Right cardiac atrium (tissue), 5 donors: ENCODE measurements around the gene ZAR1L. TPM values are rescaled to one million over a fixed set of nuclear protein-coding genes. Genes with fewer than 3 reads are reported as not detected.

Experiments used
- ATAC-seq, 2 donors: fragments of 200-7000 bp; cut with Tn5 transposase; one replicate each; pipeline versions ENCODE4 v1.8.0 to v1.9.1; 2020; ENCODE audit warnings: moderate library complexity in 2 of 2, mild to moderate bottlenecking in 1 of 2
- DNase-seq, 3 donors: peaks; one replicate each; pipeline ENCODE4 v3.0.0-alpha.2; 2020
- H3K27ac ChIP-seq: one replicate; pipeline ENCODE4 v1.5.1; 2013; ENCODE audit warnings: mild to moderate bottlenecking, low read length, control low read depth, moderate library complexity
- H3K27me3 ChIP-seq: one replicate; pipeline ENCODE4 v1.6.1; 2013; ENCODE audit not compliant: control insufficient read depth, insufficient read depth
- H3K4me1 ChIP-seq: one replicate; pipeline ENCODE4 v1.6.1; 2013; ENCODE audit warnings: low read length; ENCODE audit not compliant: control insufficient read depth, insufficient read depth
- H3K4me3 ChIP-seq: one replicate; pipeline ENCODE4 v1.5.1; 2013; ENCODE audit warnings: low read length, control low read depth
- H3K9me3 ChIP-seq: one replicate; pipeline ENCODE4 v1.6.1; 2013; ENCODE audit warnings: low read length; ENCODE audit not compliant: control insufficient read depth
- WGBS: extraction: QIAGEN DNeasy Blood & Tissue Kit; methylation state at CpG from one replicate; pipeline ENCODE4 v1.1.7; 2013; 5-methylcytosine and 5-hydroxymethylcytosine counted together
- intact Hi-C, 4 donors: fragments of 100-400 bp; cut with DNase I; formaldehyde crosslinking; loops; one replicate each; pipeline versions ENCODE4 v1.11.0 to v1.14.0; 2022 to 2023
- polyA plus RNA-seq: library from polyadenylated mRNA; stranded (reverse); fragments of 200-250 nt; gene quantifications from one replicate; pipeline ENCODE4 v1.2.3, GENCODE V29; 2013
- total RNA-seq, 4 donors: library from RNA; stranded (reverse); fragmentation: NEBNext Ultra II Directional; extraction: Animal tissue kit (Norgen Biotek cat#: 25700); gene quantifications; one replicate each; pipeline ENCODE4 v1.2.1, GENCODE V29; 2021
- donor health status: healthy with polysubstance abuse.
- donor health status: DM: no; HTN: yes; CAD: no.
- donor health status: DM: no; HTN: no; CAD: no.
- donor health status: DM: no; HTN: yes; CAD: no; lungs with severe emphysema.
- donor health status: DM: yes; HTN: yes; CAD: no.

Gene ZAR1L
- total and polyA plus RNA-seq, 5 donors = not detected

- ATAC-seq (no peak), DNase-seq (no peak)
- H3K4me1 ChIP-seq = peaks cover 4% of the 10 kb centered on the region
- H3K9me3 ChIP-seq = no peaks in the 10 kb centered on the region
- WGBS = 81% methylated on average over 2 of the region's 2 CpGs
- intact Hi-C loops = loop anchor here in 3 of 4 donors (10.0 kb wide), 3 partner anchors 303 to 493 kb away; no protein-coding TSS in a partner anchor
- no peak overlapping the region for H3K27ac ChIP-seq
- H3K27me3 ChIP-seq = no peaks in the 10 kb centered on the region
- no peak overlapping the region for H3K4me3 ChIP-seq
These were observed 2.7 kb upstream of the ZAR1L start for GRCh38 chr13:32317716-32318465.

- Histone ChIP-seq H3K27me3 (no peaks in the 10 kb centered on the region), H3K4me1 (peaks cover 4% of the 10 kb centered on the region), H3K27ac (no peak overlapping the region), H3K9me3 (no peaks in the 10 kb centered on the region), H3K4me3 (peak overlapping the region; percentile 90)
- no peak for ATAC-seq
- no peak for DNase-seq
- intact Hi-C loops = loop anchor here in 3 of 4 donors (10.0 kb wide), 3 partner anchors 302 to 492 kb away; no protein-coding TSS in a partner anchor
- 62% methylated on average over 6 of the region's 6 CpGs for WGBS
These were observed 1.3 kb upstream of the ZAR1L start for GRCh38 chr13:32316501-32316900.

GRCh38 chr13:32316028-32316339, 821 bp upstream of the ZAR1L start:
- Histone ChIP-seq H3K27ac (peak overlapping the region; percentile 56), H3K9me3 (no peaks in the 10 kb centered on the region), H3K4me1 (peaks cover 4% of the 10 kb centered on the region), H3K4me3 (peak overlapping the region; percentile 90), H3K27me3 (no peaks in the 10 kb centered on the region)
- DNase-seq (no peak), ATAC-seq (no peak)
- WGBS = under 1% methylated on average over 13 of the region's 13 CpGs
- intact Hi-C loops = loop anchor here in 3 of 4 donors (10.0 kb wide), 3 partner anchors 301 to 491 kb away; no protein-coding TSS in a partner anchor

- Histone ChIP-seq H3K9me3 (no peaks in the 10 kb centered on the region), H3K4me1 (peaks cover 7% of the 10 kb centered on the region), H3K4me3 (peak overlapping the region; percentile 90), H3K27me3 (no peaks in the 10 kb centered on the region), H3K27ac (peak overlapping the region; percentile 95)
- intact Hi-C loops = loop anchor here (5.0 to 10.0 kb wide), 8 partner anchors 62 to 490 kb away; no protein-coding TSS in a partner anchor
- DNase-seq (peak; percentile 49 to 85 (median 76)), ATAC-seq (peak; percentile 44 to 66)
- WGBS = 68% methylated on average over 32 of the region's 32 CpGs
These were observed 609 bp downstream of the ZAR1L start for GRCh38 chr13:32314271-32315237.

GRCh38 chr13:32311188-32311897, 3.8 kb downstream of the ZAR1L start:
- intact Hi-C loops = loop anchor here (5.0 to 10.0 kb wide), 8 partner anchors 59 to 487 kb away; no protein-coding TSS in a partner anchor
- 91% methylated on average over 36 of the region's 36 CpGs for WGBS
- Histone ChIP-seq H3K4me1 (peaks cover 7% of the 10 kb centered on the region), H3K27me3 (no peaks in the 10 kb centered on the region), H3K9me3 (no peaks in the 10 kb centered on the region), H3K4me3 (no peak overlapping the region), H3K27ac (no peak overlapping the region)
- peak in 2 of 3 donors; percentile 44 to 58 for DNase-seq
- ATAC-seq = no peak

GRCh38 chr13:32310134-32310706, 4.9 kb downstream of the ZAR1L start:
- Histone ChIP-seq H3K27me3 (no peaks in the 10 kb centered on the region), H3K4me3 (peak overlapping the region; percentile 62), H3K4me1 (peaks cover 7% of the 10 kb centered on the region), H3K27ac (peak overlapping the region; percentile 26), H3K9me3 (no peaks in the 10 kb centered on the region)
- no peak for DNase-seq
- peak; percentile 72 to 75 for ATAC-seq
- WGBS = 37% methylated on average over 12 of the region's 12 CpGs
- intact Hi-C loops = loop anchor here (5.0 to 10.0 kb wide), 8 partner anchors 58 to 485 kb away; no protein-coding TSS in a partner anchor

DNA sequence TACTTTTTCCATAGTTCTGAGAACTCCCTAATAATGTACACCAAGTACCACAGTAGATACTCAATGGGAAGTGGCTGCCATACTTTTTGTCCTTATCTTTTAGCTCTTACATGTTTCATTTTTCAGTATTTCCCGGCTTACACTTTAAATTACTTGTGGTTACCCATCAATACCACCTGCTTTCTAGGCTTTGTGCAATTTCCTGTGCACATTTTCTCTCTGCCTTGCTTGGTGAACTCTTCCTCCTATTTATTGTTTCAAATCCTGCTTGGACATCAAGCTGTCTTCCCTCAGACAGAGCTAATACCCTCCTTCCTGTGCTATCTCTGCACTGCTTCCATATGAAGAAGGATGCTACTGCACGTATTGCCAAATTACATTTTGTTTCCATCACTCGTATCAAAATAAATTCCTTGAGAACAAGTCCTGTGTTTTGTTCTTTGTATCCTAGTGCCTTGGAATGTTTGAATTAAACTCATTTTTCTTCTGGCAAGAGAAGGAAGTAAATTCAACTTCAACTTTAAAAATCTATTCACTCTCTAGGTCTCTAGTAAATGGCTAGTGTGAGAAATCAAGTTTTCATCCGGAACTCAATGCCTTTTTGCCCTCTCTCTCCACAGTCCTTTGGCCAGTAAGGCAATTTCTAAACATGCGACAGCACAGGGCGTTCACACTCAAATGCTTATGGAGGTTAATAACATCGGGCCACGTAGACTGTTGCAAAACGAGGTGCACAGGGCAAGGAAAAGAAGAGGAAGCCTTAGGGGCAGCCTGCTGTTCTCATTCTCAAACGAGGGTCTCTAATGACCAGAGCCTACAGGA, 5.6 kb downstream of the ZAR1L start:
- ATAC-seq (peak; percentile 38 to 61), DNase-seq (no peak)
- Histone ChIP-seq H3K9me3 (no peaks in the 10 kb centered on the region), H3K27ac (peak overlapping the region; percentile 26), H3K27me3 (no peaks in the 10 kb centered on the region), H3K4me1 (peaks cover 5% of the 10 kb centered on the region), H3K4me3 (peak overlapping the region; percentile 62)
- intact Hi-C loops = loop anchor here (2.0 to 10.0 kb wide), 10 partner anchors 57 to 485 kb away; no protein-coding TSS in a partner anchor
- WGBS = 35% methylated on average over 10 of the region's 10 CpGs

- DNase-seq = no peak
- no peak overlapping the region for H3K27ac ChIP-seq
- no peak overlapping the region for H3K4me3 ChIP-seq
- ATAC-seq = no peak
- no peaks in the 10 kb centered on the region for H3K27me3 ChIP-seq
- H3K9me3 ChIP-seq = no peaks in the 10 kb centered on the region
- intact Hi-C loops = loop anchor here in 1 of 4 donors (5.0 kb wide), 1 partner anchor 403 kb away; no protein-coding TSS in a partner anchor
- H3K4me1 ChIP-seq = peaks cover 3% of the 10 kb centered on the region
These were observed 9.5 kb downstream of the ZAR1L start for GRCh38 chr13:32305646-32306045.

DNA sequence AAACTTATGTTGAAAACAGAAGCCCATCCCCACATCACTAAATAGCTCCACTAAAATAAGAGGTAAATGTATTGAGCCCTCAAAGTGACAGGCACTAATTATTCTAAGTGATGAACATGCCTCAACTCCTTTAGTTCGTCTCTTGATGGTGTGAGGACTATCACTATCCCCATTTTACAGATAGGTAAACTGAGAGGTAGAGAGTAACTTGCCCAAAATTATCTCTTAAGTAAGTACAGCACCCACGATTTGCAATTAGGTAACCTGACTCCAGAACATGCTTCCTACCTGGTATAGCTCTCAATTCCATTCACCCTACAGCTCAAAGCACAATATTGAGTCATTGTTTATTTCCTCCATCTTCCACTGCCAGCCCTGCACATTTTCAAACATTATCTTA, 12.7 kb downstream of the ZAR1L start:
- WGBS = 88% methylated on average over 2 of the region's 2 CpGs
- Histone ChIP-seq H3K4me3 (no peak overlapping the region), H3K27ac (no peak overlapping the region), H3K9me3 (no peaks in the 10 kb centered on the region), H3K27me3 (no peaks in the 10 kb centered on the region), H3K4me1 (no peaks in the 10 kb centered on the region)
- no peak for DNase-seq
- intact Hi-C loops = no loop called here
- no peak for ATAC-seq
